GM06990 (cell line): ENCODE measurements around the gene PPP3CA.

Experiments used
- DNase-seq: peaks from one replicate; pipeline ENCODE4 v3.0.0-alpha.2; 2011; ENCODE audit not compliant: insufficient read length; ENCODE audit errors: extremely low read depth
- H3K27me3 ChIP-seq: replicated peaks from 2 replicates; pipeline ENCODE4 v1.6.0; 2011; ENCODE audit warnings: low read length; ENCODE audit not compliant: control insufficient read depth, insufficient read depth
- H3K36me3 ChIP-seq: 2 replicates; pipeline ENCODE4 v1.5.1; 2011; ENCODE audit warnings: low read length; ENCODE audit not compliant: control insufficient read depth, insufficient read depth
- H3K4me3 ChIP-seq: replicated peaks from 2 replicates; pipeline ENCODE4 v1.5.1; 2011; ENCODE audit warnings: low read depth, mild to moderate bottlenecking, control low read depth, low read length
- TF ChIP-seq, protein P1 (sequence below): IDR thresholded peaks from 2 replicates; pipeline ENCODE4 v1.5.1; 2011; ENCODE audit warnings: low read length, control low read depth, mild to moderate bottlenecking, inconsistent platforms; ENCODE audit not compliant: insufficient read depth, poor library complexity, severe bottlenecking

PPP3CA gene

GRCh38 chr4:101197350-101197749 is 150.0 kb downstream of the PPP3CA start:
- no peak for DNase-seq
- TF ChIP-seq, protein P1, sequence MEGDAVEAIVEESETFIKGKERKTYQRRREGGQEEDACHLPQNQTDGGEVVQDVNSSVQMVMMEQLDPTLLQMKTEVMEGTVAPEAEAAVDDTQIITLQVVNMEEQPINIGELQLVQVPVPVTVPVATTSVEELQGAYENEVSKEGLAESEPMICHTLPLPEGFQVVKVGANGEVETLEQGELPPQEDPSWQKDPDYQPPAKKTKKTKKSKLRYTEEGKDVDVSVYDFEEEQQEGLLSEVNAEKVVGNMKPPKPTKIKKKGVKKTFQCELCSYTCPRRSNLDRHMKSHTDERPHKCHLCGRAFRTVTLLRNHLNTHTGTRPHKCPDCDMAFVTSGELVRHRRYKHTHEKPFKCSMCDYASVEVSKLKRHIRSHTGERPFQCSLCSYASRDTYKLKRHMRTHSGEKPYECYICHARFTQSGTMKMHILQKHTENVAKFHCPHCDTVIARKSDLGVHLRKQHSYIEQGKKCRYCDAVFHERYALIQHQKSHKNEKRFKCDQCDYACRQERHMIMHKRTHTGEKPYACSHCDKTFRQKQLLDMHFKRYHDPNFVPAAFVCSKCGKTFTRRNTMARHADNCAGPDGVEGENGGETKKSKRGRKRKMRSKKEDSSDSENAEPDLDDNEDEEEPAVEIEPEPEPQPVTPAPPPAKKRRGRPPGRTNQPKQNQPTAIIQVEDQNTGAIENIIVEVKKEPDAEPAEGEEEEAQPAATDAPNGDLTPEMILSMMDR = no peak
- Histone ChIP-seq H3K27me3 (no peaks in the 10 kb centered on the region), H3K4me3 (no peak overlapping the region), H3K36me3 (no peaks in the 10 kb centered on the region)

GRCh38 chr4:101192244-101192643 is 155.1 kb downstream of the PPP3CA start:
- DNase-seq = no peak
- Histone ChIP-seq H3K36me3 (no peaks in the 10 kb centered on the region), H3K4me3 (no peak overlapping the region), H3K27me3 (no peaks in the 10 kb centered on the region)
- TF ChIP-seq, protein P1 = no peak

DNA sequence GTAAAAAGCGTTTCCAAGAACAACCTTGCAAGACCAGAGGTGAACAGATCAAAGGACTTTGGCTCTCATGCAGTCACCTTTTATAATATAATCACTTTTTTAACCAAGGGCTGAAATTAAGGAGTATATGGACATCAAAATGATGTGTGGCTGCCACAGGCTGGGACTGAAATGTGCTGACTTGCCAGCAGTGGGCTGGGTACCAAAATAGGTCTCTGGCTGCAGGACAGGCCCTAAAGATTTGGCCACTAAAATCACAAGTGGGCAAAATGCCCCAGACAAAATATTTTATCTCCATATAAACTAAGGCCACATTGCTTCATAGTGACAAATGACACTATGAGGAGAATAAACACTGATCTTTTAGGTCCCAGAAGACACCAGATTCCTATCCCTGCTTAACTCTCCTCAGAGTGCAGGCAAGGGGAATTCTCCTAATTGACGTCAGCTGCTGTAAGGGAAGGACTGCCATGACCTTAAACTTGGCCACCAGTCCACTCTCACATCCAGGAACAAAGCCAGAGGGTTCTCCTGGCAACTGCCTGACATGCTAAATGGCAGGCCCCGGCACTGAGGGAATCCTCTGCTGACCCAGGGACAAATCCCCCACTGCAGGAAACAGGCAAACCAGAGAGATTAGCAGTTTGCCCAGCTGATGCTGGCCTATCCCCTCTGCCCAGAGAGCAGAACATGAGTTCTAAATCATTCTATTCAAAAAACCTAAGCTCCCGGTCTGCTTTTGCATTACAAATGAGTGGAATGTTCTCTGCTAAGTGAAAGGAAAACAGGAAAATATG is 155.8 kb downstream of the PPP3CA start:
- H3K36me3 ChIP-seq = no peaks in the 10 kb centered on the region
- TF ChIP-seq, protein P1 = no peak
- no peak overlapping the region for H3K4me3 ChIP-seq
- H3K27me3 ChIP-seq = no peaks in the 10 kb centered on the region
- DNase-seq = no peak

GRCh38 chr4:101190751-101191150 is 156.6 kb downstream of the PPP3CA start:
- TF ChIP-seq, protein P1 = no peak
- DNase-seq = no peak
- H3K27me3 ChIP-seq = no peaks in the 10 kb centered on the region
- H3K4me3 ChIP-seq = no peak overlapping the region
- no peaks in the 10 kb centered on the region for H3K36me3 ChIP-seq

DNA sequence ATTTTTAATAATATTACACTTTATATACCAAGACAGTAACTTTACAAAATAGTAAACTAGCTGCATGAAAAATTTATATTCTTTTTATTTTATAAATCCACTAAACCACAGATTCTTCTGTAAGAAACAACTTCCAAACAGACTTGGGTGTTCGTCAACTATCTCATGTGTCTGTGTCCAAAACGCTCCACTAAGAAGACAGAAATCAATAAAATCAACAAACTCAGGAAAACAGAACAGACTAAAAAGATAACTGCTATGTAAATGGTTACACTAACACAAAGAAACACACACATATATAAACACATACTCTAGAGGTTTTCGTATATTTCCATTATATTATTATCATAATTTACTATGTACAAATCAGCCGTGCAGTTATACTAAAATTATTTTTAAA is 158.4 kb downstream of the PPP3CA start:
- no peaks in the 10 kb centered on the region for H3K36me3 ChIP-seq
- TF ChIP-seq, protein P1 = no peak
- H3K27me3 ChIP-seq = no peaks in the 10 kb centered on the region
- H3K4me3 ChIP-seq = no peak overlapping the region
- DNase-seq = no peak
